Measurements from ENCODE around the gene KCNIP4. TPM values are rescaled to one million over a fixed set of nuclear protein-coding genes. Genes with fewer than 3 reads are reported as not detected.

The KCNIP4 gene
- total and polyA plus RNA-seq, 12 donors: 0.44 to 4.1 (median 1.6) TPM

DNA sequence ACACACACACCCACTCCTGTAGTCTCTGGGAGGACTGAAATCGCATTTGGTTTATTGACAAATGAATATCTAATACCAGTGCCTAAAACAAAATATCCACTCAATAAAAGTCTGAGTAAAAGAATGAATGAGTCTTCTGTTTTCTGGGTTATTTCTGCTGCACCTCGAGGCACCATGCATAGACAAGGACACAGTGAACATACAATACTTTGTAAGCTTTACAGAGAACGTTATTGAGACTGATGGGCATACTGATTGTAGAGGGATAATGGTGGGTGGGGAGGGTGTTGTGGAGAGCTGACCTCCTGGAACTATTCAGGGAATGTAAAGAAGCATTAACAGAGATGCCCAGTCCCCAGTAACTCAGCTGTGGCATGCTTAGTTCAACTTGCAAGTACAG is 14.1 kb upstream of the KCNIP4 start:
- H3K36me3 ChIP-seq (replicated peaks in 1 of 2): no peaks in the 10 kb centered on the region
- H3K9me3 ChIP-seq (replicated peaks in 1 of 3): no peaks in the 10 kb centered on the region
- H3K4me3 ChIP-seq: no peak overlapping the region
- no peak for TF ChIP-seq POLR2A (IDR thresholded peaks at IDR 0.05)
- TF ChIP-seq, protein P1, sequence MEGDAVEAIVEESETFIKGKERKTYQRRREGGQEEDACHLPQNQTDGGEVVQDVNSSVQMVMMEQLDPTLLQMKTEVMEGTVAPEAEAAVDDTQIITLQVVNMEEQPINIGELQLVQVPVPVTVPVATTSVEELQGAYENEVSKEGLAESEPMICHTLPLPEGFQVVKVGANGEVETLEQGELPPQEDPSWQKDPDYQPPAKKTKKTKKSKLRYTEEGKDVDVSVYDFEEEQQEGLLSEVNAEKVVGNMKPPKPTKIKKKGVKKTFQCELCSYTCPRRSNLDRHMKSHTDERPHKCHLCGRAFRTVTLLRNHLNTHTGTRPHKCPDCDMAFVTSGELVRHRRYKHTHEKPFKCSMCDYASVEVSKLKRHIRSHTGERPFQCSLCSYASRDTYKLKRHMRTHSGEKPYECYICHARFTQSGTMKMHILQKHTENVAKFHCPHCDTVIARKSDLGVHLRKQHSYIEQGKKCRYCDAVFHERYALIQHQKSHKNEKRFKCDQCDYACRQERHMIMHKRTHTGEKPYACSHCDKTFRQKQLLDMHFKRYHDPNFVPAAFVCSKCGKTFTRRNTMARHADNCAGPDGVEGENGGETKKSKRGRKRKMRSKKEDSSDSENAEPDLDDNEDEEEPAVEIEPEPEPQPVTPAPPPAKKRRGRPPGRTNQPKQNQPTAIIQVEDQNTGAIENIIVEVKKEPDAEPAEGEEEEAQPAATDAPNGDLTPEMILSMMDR (IDR thresholded peaks at IDR 0.05): no peak
- WGBS, 4 donors: 46 to 58% (median 52%) methylated on average over 3 of the region's 3 CpGs
- no peak for DNase-seq
- intact Hi-C loops (cut with DNase I): no loop called here
- no peaks in the 10 kb centered on the region for H3K4me1 ChIP-seq (replicated peaks in 1 of 2)
- H3K27me3 ChIP-seq: no peaks in the 10 kb centered on the region
- H3K27ac ChIP-seq: no peak overlapping the region

GRCh38 chr4:21960793-21961192 is 12.2 kb upstream of the KCNIP4 start:
- no peak overlapping the region for H3K4me3 ChIP-seq
- H3K4me1 ChIP-seq (replicated peaks in 1 of 2): no peaks in the 10 kb centered on the region
- no peak for DNase-seq
- H3K36me3 ChIP-seq (replicated peaks in 1 of 2): no peaks in the 10 kb centered on the region
- 74 to 76% (median 75%) methylated on average over 4 of the region's 4 CpGs for WGBS, 4 donors
- H3K9me3 ChIP-seq (replicated peaks in 1 of 3): no peaks in the 10 kb centered on the region
- no peaks in the 10 kb centered on the region for H3K27me3 ChIP-seq
- no peak overlapping the region for H3K27ac ChIP-seq
- intact Hi-C loops (cut with DNase I): no loop called here
- TF ChIP-seq POLR2A (IDR thresholded peaks at IDR 0.05): no peak
- TF ChIP-seq, protein P1 (IDR thresholded peaks at IDR 0.05): no peak

GRCh38 chr4:21954916-21955315 is 6.3 kb upstream of the KCNIP4 start:
- H3K4me1 ChIP-seq (replicated peaks in 1 of 2): no peaks in the 10 kb centered on the region
- intact Hi-C loops (cut with DNase I): no loop called here
- TF ChIP-seq, protein P1 (IDR thresholded peaks at IDR 0.05): no peak
- TF ChIP-seq POLR2A (IDR thresholded peaks at IDR 0.05): no peak
- no peaks in the 10 kb centered on the region for H3K27me3 ChIP-seq
- WGBS, 4 donors: 28 to 39% (median 32%) methylated on average over 3 of the region's 3 CpGs
- DNase-seq: no peak
- no peak overlapping the region for H3K4me3 ChIP-seq
- H3K36me3 ChIP-seq (replicated peaks in 1 of 2): no peaks in the 10 kb centered on the region
- H3K27ac ChIP-seq: no peak overlapping the region
- no peaks in the 10 kb centered on the region for H3K9me3 ChIP-seq (replicated peaks in 1 of 3)

DNA sequence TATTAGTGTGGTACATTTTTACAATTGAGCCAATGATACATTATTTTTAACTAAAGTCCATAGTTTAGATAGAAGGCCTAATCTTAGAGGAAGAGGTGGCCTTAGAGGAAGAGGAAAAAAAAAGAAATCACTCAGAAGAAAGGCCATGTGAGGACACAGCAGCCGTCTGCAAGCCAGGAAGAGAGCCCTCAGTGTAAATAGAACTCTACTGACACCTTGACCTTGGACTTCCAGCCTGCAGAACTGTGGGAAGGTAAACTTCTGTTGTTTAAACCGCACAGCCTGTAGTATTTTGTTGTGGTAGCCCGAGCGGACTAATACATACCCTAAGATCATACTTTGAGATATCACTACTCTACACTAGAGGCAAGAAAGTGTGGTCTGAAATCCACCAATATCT is 5.1 kb upstream of the KCNIP4 start:
- H3K36me3 ChIP-seq (replicated peaks in 1 of 2): no peaks in the 10 kb centered on the region
- 40 to 49% (median 45%) methylated on average over 4 of the region's 4 CpGs for WGBS, 4 donors
- H3K4me3 ChIP-seq: no peak overlapping the region
- H3K9me3 ChIP-seq (replicated peaks in 1 of 3): no peaks in the 10 kb centered on the region
- H3K4me1 ChIP-seq (replicated peaks in 1 of 2): no peaks in the 10 kb centered on the region
- H3K27ac ChIP-seq: no peak overlapping the region
- intact Hi-C loops (cut with DNase I): no loop called here
- no peak for TF ChIP-seq POLR2A (IDR thresholded peaks at IDR 0.05)
- TF ChIP-seq, protein P1 (IDR thresholded peaks at IDR 0.05): no peak
- no peak for DNase-seq
- no peaks in the 10 kb centered on the region for H3K27me3 ChIP-seq
